HEK293 (cell line): Measurements from ENCODE around the gene GLG1.

ENCODE experiments used
- BCL11A ChIP-seq: fragments of 450-650 bp; formaldehyde crosslinking; IDR thresholded peaks from 2 replicates; pipeline ENCODE4 v1.5.1; 2016; ENCODE audit warnings: low read depth, missing biosample characterization, missing genetic modification characterization
- ELK4 ChIP-seq: IDR thresholded peaks from 2 replicates; pipeline ENCODE4 v1.6.1; 2011; ENCODE audit warnings: mild to moderate bottlenecking, low read depth, low read length, borderline replicate concordance
- ZBTB20 ChIP-seq: fragments of 450-650 bp; formaldehyde crosslinking; IDR thresholded peaks from 2 replicates; pipeline ENCODE4 v1.5.1; 2016; ENCODE audit warnings: missing biosample characterization, missing genetic modification characterization
- ZBTB49 ChIP-seq: fragments of 450-650 bp; formaldehyde crosslinking; IDR thresholded peaks from 2 replicates; pipeline ENCODE4 v1.5.1; 2016; ENCODE audit warnings: missing biosample characterization, missing genetic modification characterization, low read depth
- ZNF132 ChIP-seq: fragments of 450-650 bp; formaldehyde crosslinking; IDR thresholded peaks from 2 replicates; pipeline ENCODE4 v1.5.1; 2017; ENCODE audit warnings: missing biosample characterization, missing genetic modification characterization, borderline replicate concordance
- ZNF274 ChIP-seq, 2 experiments: fragments of 200-500 bp in 1 of 2; fragments of 450-650 bp in 1 of 2; sonication (Bioruptor generic) in 1 of 2; formaldehyde crosslinking in 1 of 2; IDR thresholded peaks; 2 replicates each; pipeline versions ENCODE4 v1.5.1 to v1.6.1; 2014 to 2016; ENCODE audit warnings: borderline replicate concordance in 1 of 2, inconsistent platforms in 1 of 2, low read length in 1 of 2, missing biosample characterization in 1 of 2, missing genetic modification characterization in 1 of 2
- ZNF426 ChIP-seq: fragments of 450-650 bp; formaldehyde crosslinking; IDR thresholded peaks from 2 replicates; pipeline ENCODE4 v1.5.1; 2017; ENCODE audit warnings: missing biosample characterization, missing genetic modification characterization, mild to moderate bottlenecking, inconsistent platforms, moderate library complexity
- ZNF623 ChIP-seq: fragments of 450-650 bp; formaldehyde crosslinking; IDR thresholded peaks from 2 replicates; pipeline ENCODE4 v1.5.1; 2016; ENCODE audit warnings: missing biosample characterization, missing genetic modification characterization
- ZNF660 ChIP-seq: fragments of 450-650 bp; IDR thresholded peaks from 2 replicates; pipeline ENCODE4 v1.5.1; 2018; ENCODE audit warnings: missing biosample characterization, mild to moderate bottlenecking, missing genetic modification characterization
- ZSCAN30 ChIP-seq: fragments of 450-650 bp; IDR thresholded peaks from 2 replicates; pipeline ENCODE4 v1.5.1; 2018; ENCODE audit warnings: missing biosample characterization, mild to moderate bottlenecking, missing genetic modification characterization, moderate library complexity
- TF ChIP-seq, protein P1 (sequence below): fragments of 450-650 bp; formaldehyde crosslinking; IDR thresholded peaks from 2 replicates; pipeline ENCODE4 v1.5.1; 2016; ENCODE audit warnings: missing biosample characterization, missing genetic modification characterization
- TF ChIP-seq, protein P2 (sequence below): fragments of 450-650 bp; formaldehyde crosslinking; IDR thresholded peaks from 2 replicates; pipeline ENCODE4 v1.5.1; 2016; ENCODE audit warnings: missing biosample characterization, missing genetic modification characterization

- TF ChIP-seq ZNF623 (tag by site-specific recombination) (no peak), ZNF660 (tag by site-specific recombination) (no peak), ZNF132 (tag by site-specific recombination) (no peak), ZBTB49 (tag by site-specific recombination) (no peak), ZSCAN30 (tag by site-specific recombination) (no peak), ELK4 (no peak), ZNF426 (tag by site-specific recombination) (no peak), ZBTB20 (tag by site-specific recombination) (no peak), BCL11A (tag by site-specific recombination) (no peak), ZNF274 (IDR thresholded peaks at IDR 0.05; ENCODE audit: low read length) (no peak), ZNF274 (tag by site-specific recombination; IDR thresholded peaks at IDR 0.05; ENCODE audit: borderline replicate concordance) (no peak)
- TF ChIP-seq, protein P1, sequence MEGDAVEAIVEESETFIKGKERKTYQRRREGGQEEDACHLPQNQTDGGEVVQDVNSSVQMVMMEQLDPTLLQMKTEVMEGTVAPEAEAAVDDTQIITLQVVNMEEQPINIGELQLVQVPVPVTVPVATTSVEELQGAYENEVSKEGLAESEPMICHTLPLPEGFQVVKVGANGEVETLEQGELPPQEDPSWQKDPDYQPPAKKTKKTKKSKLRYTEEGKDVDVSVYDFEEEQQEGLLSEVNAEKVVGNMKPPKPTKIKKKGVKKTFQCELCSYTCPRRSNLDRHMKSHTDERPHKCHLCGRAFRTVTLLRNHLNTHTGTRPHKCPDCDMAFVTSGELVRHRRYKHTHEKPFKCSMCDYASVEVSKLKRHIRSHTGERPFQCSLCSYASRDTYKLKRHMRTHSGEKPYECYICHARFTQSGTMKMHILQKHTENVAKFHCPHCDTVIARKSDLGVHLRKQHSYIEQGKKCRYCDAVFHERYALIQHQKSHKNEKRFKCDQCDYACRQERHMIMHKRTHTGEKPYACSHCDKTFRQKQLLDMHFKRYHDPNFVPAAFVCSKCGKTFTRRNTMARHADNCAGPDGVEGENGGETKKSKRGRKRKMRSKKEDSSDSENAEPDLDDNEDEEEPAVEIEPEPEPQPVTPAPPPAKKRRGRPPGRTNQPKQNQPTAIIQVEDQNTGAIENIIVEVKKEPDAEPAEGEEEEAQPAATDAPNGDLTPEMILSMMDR: no peak
- TF ChIP-seq, protein P2, sequence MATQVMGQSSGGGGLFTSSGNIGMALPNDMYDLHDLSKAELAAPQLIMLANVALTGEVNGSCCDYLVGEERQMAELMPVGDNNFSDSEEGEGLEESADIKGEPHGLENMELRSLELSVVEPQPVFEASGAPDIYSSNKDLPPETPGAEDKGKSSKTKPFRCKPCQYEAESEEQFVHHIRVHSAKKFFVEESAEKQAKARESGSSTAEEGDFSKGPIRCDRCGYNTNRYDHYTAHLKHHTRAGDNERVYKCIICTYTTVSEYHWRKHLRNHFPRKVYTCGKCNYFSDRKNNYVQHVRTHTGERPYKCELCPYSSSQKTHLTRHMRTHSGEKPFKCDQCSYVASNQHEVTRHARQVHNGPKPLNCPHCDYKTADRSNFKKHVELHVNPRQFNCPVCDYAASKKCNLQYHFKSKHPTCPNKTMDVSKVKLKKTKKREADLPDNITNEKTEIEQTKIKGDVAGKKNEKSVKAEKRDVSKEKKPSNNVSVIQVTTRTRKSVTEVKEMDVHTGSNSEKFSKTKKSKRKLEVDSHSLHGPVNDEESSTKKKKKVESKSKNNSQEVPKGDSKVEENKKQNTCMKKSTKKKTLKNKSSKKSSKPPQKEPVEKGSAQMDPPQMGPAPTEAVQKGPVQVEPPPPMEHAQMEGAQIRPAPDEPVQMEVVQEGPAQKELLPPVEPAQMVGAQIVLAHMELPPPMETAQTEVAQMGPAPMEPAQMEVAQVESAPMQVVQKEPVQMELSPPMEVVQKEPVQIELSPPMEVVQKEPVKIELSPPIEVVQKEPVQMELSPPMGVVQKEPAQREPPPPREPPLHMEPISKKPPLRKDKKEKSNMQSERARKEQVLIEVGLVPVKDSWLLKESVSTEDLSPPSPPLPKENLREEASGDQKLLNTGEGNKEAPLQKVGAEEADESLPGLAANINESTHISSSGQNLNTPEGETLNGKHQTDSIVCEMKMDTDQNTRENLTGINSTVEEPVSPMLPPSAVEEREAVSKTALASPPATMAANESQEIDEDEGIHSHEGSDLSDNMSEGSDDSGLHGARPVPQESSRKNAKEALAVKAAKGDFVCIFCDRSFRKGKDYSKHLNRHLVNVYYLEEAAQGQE: no peak
Measured at GRCh38 chr16:74561626-74562025, 45.3 kb downstream of the GLG1 start.
